RWPE2 (cell line): Measurements from ENCODE around the gene GJD3.
A peak's percentile ranks its signal among the peaks of the same experiment; 100 is the strongest.

ENCODE experiments used
- ATAC-seq: fragments of 200-7000 bp; cut with Tn5 transposase; 3 replicates; pipeline ENCODE4 v1.9.1; 2021; ENCODE audit warnings: low read depth
- DNase-seq: peaks from one replicate; pipeline ENCODE4 v3.0.0-alpha.2; 2020; ENCODE audit warnings: low spot score
- H3K27ac ChIP-seq: fragments of 450-650 bp; 2 replicates; pipeline ENCODE4 v1.5.1; 2017; ENCODE audit warnings: mild to moderate bottlenecking; ENCODE audit not compliant: poor library complexity, severe bottlenecking
- H3K27me3 ChIP-seq: fragments of 250-450 bp; sonication (Bioruptor Pico); 2 replicates; pipeline ENCODE4 v1.5.1; 2021; ENCODE audit warnings: mild to moderate bottlenecking, moderate library complexity; ENCODE audit not compliant: insufficient read depth, poor library complexity, severe bottlenecking
- H3K36me3 ChIP-seq: fragments of 250-450 bp; sonication (Bioruptor Pico); 2 replicates; pipeline ENCODE4 v1.5.1; 2020; ENCODE audit warnings: low read depth, mild to moderate bottlenecking, moderate library complexity
- H3K4me1 ChIP-seq: fragments of 250-450 bp; sonication (Bioruptor Pico); 2 replicates; pipeline ENCODE4 v1.5.1; 2021; ENCODE audit warnings: mild to moderate bottlenecking, moderate library complexity; ENCODE audit not compliant: insufficient read depth, poor library complexity, severe bottlenecking
- H3K4me3 ChIP-seq: fragments of 250-450 bp; sonication (Bioruptor Pico); 2 replicates; pipeline ENCODE4 v1.5.1; 2021; ENCODE audit warnings: mild to moderate bottlenecking, moderate library complexity; ENCODE audit not compliant: severe bottlenecking
- H3K9me3 ChIP-seq: fragments of 250-450 bp; sonication (Bioruptor Pico); 2 replicates; pipeline ENCODE4 v1.5.1; 2021; ENCODE audit warnings: mild to moderate bottlenecking, moderate library complexity; ENCODE audit not compliant: severe bottlenecking
- CTCF ChIP-seq: fragments of 450-650 bp; IDR thresholded peaks from one replicate; pipeline ENCODE4 v1.5.1; 2017; ENCODE audit warnings: mild to moderate bottlenecking, moderate library complexity; ENCODE audit not compliant: poor library complexity, severe bottlenecking

Gene GJD3

GRCh38 chr17:40341808-40342503 lies 22.6 kb downstream of the GJD3 start:
- H3K27me3 ChIP-seq, result no peaks in the 10 kb centered on the region
- no peaks in the 10 kb centered on the region for H3K9me3 ChIP-seq
- no peak for DNase-seq
- H3K36me3 ChIP-seq, result peaks cover 7% of the 10 kb centered on the region; the same call in 1 of the 2 replicates
- peak overlapping the region; percentile 88 for H3K27ac ChIP-seq
- no peak for TF ChIP-seq CTCF
- H3K4me3 ChIP-seq, result peak overlapping the region; percentile 37
- H3K4me1 ChIP-seq, result peaks cover 36% of the 10 kb centered on the region
- peak; percentile 52 for ATAC-seq

GRCh38 chr17:40340880-40341807 lies 23.4 kb downstream of the GJD3 start:
- peak overlapping the region; percentile 88 for H3K27ac ChIP-seq
- no peaks in the 10 kb centered on the region for H3K9me3 ChIP-seq
- H3K4me1 ChIP-seq, result peaks cover 31% of the 10 kb centered on the region
- H3K36me3 ChIP-seq, result peaks cover 7% of the 10 kb centered on the region
- ATAC-seq (peak; percentile 55), DNase-seq (no peak)
- TF ChIP-seq CTCF, result peak; percentile 21
- no peaks in the 10 kb centered on the region for H3K27me3 ChIP-seq
- H3K4me3 ChIP-seq, result peak overlapping the region; percentile 37

GRCh38 chr17:40340327-40340726 lies 24.2 kb downstream of the GJD3 start:
- ATAC-seq (no peak), DNase-seq (no peak)
- TF ChIP-seq CTCF, result no peak
- no peaks in the 10 kb centered on the region for H3K27me3 ChIP-seq
- H3K4me1 ChIP-seq, result peaks cover 26% of the 10 kb centered on the region
- H3K4me3 ChIP-seq, result no peak overlapping the region
- H3K27ac ChIP-seq, result peak overlapping the region; percentile 88
- peaks cover 7% of the 10 kb centered on the region for H3K36me3 ChIP-seq
- H3K9me3 ChIP-seq, result no peaks in the 10 kb centered on the region

GRCh38 chr17:40338941-40339649 lies 25.4 kb downstream of the GJD3 start:
- Histone ChIP-seq H3K4me3 (no peak overlapping the region), H3K27me3 (no peaks in the 10 kb centered on the region), H3K4me1 (peaks cover 26% of the 10 kb centered on the region), H3K36me3 (peaks cover 7% of the 10 kb centered on the region), H3K27ac (peak overlapping the region; percentile 3), H3K9me3 (no peaks in the 10 kb centered on the region)
- no peak for ATAC-seq
- TF ChIP-seq CTCF, result no peak
- no peak for DNase-seq
